ENCODE data around the gene GLIPR1L1. TPM values are rescaled to one million over a fixed set of nuclear protein-coding genes. Genes with fewer than 3 reads are reported as not detected.
A peak's percentile ranks its signal among the peaks of the same experiment; 100 is the strongest.

GLIPR1L1 gene
- total and polyA plus RNA-seq, 2 experiments from 2014 or later = 4.4 TPM; not detected in 1

- ATAC-seq = no peak
- Histone ChIP-seq H3K4me1 (ENCODE audit: insufficient read depth) (peaks cover 8% of the 10 kb centered on the region; the same call in 1 of the 2 replicates), H2AFZ (no peak overlapping the region), H3K9me2 (ENCODE audit: insufficient read depth) (no peaks in the 10 kb centered on the region), H3F3A (replicated peaks; ENCODE audit: low read depth) (no peaks in the 10 kb centered on the region), H3K27me3 (ENCODE audit: insufficient read depth) (no peaks in the 10 kb centered on the region), H3K4me3 (no peak overlapping the region), H3K36me3 (ENCODE audit: insufficient read depth) (no peaks in the 10 kb centered on the region), H3K4me2 (no peak overlapping the region), H4K20me1 (replicated peaks; ENCODE audit: insufficient read depth) (no peaks in the 10 kb centered on the region), H3K27ac (ENCODE audit: low read depth) (no peak overlapping the region), H3K79me2 (replicated peaks; ENCODE audit: insufficient read depth) (no peaks in the 10 kb centered on the region)
- H3K4me3 Mint-ChIP-seq = no peak overlapping the region
- TF ChIP-seq, protein P1, sequence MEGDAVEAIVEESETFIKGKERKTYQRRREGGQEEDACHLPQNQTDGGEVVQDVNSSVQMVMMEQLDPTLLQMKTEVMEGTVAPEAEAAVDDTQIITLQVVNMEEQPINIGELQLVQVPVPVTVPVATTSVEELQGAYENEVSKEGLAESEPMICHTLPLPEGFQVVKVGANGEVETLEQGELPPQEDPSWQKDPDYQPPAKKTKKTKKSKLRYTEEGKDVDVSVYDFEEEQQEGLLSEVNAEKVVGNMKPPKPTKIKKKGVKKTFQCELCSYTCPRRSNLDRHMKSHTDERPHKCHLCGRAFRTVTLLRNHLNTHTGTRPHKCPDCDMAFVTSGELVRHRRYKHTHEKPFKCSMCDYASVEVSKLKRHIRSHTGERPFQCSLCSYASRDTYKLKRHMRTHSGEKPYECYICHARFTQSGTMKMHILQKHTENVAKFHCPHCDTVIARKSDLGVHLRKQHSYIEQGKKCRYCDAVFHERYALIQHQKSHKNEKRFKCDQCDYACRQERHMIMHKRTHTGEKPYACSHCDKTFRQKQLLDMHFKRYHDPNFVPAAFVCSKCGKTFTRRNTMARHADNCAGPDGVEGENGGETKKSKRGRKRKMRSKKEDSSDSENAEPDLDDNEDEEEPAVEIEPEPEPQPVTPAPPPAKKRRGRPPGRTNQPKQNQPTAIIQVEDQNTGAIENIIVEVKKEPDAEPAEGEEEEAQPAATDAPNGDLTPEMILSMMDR (conservative IDR thresholded peaks at IDR 0.05; ENCODE audit: low read depth in 2 of 2) = peak in 1 of 2 experiments; percentile 54; a peak in 3 of 4 replicates
- TF ChIP-seq, protein P2, sequence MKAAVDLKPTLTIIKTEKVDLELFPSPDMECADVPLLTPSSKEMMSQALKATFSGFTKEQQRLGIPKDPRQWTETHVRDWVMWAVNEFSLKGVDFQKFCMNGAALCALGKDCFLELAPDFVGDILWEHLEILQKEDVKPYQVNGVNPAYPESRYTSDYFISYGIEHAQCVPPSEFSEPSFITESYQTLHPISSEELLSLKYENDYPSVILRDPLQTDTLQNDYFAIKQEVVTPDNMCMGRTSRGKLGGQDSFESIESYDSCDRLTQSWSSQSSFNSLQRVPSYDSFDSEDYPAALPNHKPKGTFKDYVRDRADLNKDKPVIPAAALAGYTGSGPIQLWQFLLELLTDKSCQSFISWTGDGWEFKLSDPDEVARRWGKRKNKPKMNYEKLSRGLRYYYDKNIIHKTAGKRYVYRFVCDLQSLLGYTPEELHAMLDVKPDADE (IDR thresholded peaks at IDR 0.05) = no peak
- peaks cover 12% of the 10 kb centered on the region for H3K4me1 Mint-ChIP-seq
- H3K9me3 Mint-ChIP-seq = no peaks in the 10 kb centered on the region
- H3K36me3 Mint-ChIP-seq (ENCODE audit: low read depth) = no peaks in the 10 kb centered on the region
- no peak overlapping the region for H3K27ac Mint-ChIP-seq
- no peaks in the 10 kb centered on the region for H3K27me3 Mint-ChIP-seq (ENCODE audit: insufficient read depth, low read depth, poor library complexity)
- no peak for DNase-seq (ENCODE audit: low spot score)
Observed at GRCh38 chr12:75289753-75290152, 44.7 kb upstream of the GLIPR1L1 start.

DNA sequence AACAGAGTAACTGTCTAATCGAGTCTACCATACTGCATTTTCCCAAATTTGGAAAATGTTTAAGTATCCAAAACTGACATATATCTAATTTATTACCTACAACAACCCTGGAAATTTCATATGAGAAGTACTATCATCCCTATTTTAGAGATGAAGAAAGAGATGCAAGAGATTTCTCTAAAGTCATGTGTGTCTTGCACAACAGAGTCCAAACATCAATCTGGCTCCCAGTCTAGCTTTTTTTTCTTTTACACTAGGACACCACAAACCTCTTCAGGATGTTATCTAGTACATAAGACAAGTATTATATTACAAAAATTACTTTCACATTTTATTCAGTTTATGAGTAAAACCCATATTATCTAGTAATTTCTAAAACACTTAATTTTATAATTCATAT, 43.5 kb upstream of the GLIPR1L1 start:
- ATAC-seq (no peak), DNase-seq (ENCODE audit: low spot score) (no peak)
- peaks cover 2% of the 10 kb centered on the region for H3K27me3 Mint-ChIP-seq (ENCODE audit: insufficient read depth, low read depth, poor library complexity)
- Histone ChIP-seq H3K4me1 (ENCODE audit: insufficient read depth) (peaks cover 19% of the 10 kb centered on the region), H3K27ac (ENCODE audit: low read depth) (no peak overlapping the region), H3K36me3 (ENCODE audit: insufficient read depth) (no peaks in the 10 kb centered on the region), H3K9me2 (ENCODE audit: insufficient read depth) (no peaks in the 10 kb centered on the region), H4K20me1 (replicated peaks; ENCODE audit: insufficient read depth) (no peaks in the 10 kb centered on the region), H3F3A (replicated peaks; ENCODE audit: low read depth) (no peaks in the 10 kb centered on the region), H3K4me3 (no peak overlapping the region), H3K4me2 (no peak overlapping the region), H3K27me3 (ENCODE audit: insufficient read depth) (no peaks in the 10 kb centered on the region), H3K79me2 (replicated peaks; ENCODE audit: insufficient read depth) (no peaks in the 10 kb centered on the region), H2AFZ (no peak overlapping the region)
- no peak overlapping the region for H3K27ac Mint-ChIP-seq
- no peak overlapping the region for H3K4me3 Mint-ChIP-seq
- no peak for TF ChIP-seq CREB1 (CRISPR knock-in tag; IDR thresholded peaks at IDR 0.05; ENCODE audit: low read depth)
- TF ChIP-seq, protein P1 (conservative IDR thresholded peaks at IDR 0.05; ENCODE audit: low read depth in 2 of 2) = no peak
- no peaks in the 10 kb centered on the region for H3K36me3 Mint-ChIP-seq (ENCODE audit: low read depth)
- H3K4me1 Mint-ChIP-seq = peaks cover 15% of the 10 kb centered on the region
- no peaks in the 10 kb centered on the region; the same call in 2 of the 3 replicates for H3K9me3 Mint-ChIP-seq

- peak overlapping the region; percentile 65 for H3K4me2 ChIP-seq
- H3K27ac ChIP-seq (ENCODE audit: low read depth) = 0 out of 2 replicates have a peak overlapping the region, but pooled peaks have one; percentile 35
- no peaks in the 10 kb centered on the region for H4K20me1 ChIP-seq (replicated peaks; ENCODE audit: insufficient read depth)
- Mint-ChIP-seq H3K27me3 (ENCODE audit: insufficient read depth, low read depth, poor library complexity) (peaks cover 2% of the 10 kb centered on the region), H3K27ac (no peak overlapping the region), H3K9me3 (no peaks in the 10 kb centered on the region; the same call in 2 of the 3 replicates), H3K36me3 (ENCODE audit: low read depth) (no peaks in the 10 kb centered on the region), H3K4me3 (peak overlapping the region; percentile 46; the same call in 1 of the 3 replicates), H3K4me1 (peaks cover 12% of the 10 kb centered on the region)
- TF ChIP-seq, protein P3, sequence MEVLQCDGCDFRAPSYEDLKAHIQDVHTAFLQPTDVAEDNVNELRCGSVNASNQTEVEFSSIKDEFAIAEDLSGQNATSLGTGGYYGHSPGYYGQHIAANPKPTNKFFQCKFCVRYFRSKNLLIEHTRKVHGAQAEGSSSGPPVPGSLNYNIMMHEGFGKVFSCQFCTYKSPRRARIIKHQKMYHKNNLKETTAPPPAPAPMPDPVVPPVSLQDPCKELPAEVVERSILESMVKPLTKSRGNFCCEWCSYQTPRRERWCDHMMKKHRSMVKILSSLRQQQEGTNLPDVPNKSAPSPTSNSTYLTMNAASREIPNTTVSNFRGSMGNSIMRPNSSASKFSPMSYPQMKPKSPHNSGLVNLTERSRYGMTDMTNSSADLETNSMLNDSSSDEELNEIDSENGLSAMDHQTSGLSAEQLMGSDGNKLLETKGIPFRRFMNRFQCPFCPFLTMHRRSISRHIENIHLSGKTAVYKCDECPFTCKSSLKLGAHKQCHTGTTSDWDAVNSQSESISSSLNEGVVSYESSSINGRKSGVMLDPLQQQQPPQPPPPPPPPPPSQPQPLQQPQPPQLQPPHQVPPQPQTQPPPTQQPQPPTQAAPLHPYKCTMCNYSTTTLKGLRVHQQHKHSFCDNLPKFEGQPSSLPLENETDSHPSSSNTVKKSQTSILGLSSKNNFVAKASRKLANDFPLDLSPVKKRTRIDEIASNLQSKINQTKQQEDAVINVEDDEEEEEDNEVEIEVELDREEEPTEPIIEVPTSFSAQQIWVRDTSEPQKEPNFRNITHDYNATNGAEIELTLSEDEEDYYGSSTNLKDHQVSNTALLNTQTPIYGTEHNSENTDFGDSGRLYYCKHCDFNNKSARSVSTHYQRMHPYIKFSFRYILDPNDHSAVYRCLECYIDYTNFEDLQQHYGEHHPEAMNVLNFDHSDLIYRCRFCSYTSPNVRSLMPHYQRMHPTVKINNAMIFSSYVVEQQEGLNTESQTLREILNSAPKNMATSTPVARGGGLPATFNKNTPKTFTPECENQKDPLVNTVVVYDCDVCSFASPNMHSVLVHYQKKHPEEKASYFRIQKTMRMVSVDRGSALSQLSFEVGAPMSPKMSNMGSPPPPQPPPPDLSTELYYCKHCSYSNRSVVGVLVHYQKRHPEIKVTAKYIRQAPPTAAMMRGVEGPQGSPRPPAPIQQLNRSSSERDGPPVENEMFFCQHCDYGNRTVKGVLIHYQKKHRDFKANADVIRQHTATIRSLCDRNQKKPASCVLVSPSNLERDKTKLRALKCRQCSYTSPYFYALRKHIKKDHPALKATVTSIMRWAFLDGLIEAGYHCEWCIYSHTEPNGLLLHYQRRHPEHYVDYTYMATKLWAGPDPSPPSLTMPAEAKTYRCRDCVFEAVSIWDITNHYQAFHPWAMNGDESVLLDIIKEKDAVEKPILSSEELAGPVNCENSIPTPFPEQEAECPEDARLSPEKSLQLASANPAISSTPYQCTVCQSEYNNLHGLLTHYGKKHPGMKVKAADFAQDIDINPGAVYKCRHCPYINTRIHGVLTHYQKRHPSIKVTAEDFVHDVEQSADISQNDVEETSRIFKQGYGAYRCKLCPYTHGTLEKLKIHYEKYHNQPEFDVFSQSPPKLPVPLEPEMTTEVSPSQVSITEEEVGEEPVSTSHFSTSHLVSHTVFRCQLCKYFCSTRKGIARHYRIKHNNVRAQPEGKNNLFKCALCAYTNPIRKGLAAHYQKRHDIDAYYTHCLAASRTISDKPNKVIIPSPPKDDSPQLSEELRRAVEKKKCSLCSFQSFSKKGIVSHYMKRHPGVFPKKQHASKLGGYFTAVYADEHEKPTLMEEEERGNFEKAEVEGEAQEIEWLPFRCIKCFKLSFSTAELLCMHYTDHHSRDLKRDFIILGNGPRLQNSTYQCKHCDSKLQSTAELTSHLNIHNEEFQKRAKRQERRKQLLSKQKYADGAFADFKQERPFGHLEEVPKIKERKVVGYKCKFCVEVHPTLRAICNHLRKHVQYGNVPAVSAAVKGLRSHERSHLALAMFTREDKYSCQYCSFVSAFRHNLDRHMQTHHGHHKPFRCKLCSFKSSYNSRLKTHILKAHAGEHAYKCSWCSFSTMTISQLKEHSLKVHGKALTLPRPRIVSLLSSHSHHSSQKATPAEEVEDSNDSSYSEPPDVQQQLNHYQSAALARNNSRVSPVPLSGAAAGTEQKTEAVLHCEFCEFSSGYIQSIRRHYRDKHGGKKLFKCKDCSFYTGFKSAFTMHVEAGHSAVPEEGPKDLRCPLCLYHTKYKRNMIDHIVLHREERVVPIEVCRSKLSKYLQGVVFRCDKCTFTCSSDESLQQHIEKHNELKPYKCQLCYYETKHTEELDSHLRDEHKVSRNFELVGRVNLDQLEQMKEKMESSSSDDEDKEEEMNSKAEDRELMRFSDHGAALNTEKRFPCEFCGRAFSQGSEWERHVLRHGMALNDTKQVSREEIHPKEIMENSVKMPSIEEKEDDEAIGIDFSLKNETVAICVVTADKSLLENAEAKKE (CRISPR knock-in tag; IDR thresholded peaks at IDR 0.05) = no peak
- H3F3A ChIP-seq (replicated peaks; ENCODE audit: low read depth) = no peaks in the 10 kb centered on the region
- H3K36me3 ChIP-seq (ENCODE audit: insufficient read depth) = no peaks in the 10 kb centered on the region
- no peaks in the 10 kb centered on the region for H3K9me2 ChIP-seq (ENCODE audit: insufficient read depth)
- DNase-seq (ENCODE audit: low spot score) (peak; percentile 9), ATAC-seq (peak; percentile 45)
- H3K4me1 ChIP-seq (ENCODE audit: insufficient read depth) = peaks cover 19% of the 10 kb centered on the region
- no peaks in the 10 kb centered on the region for H3K27me3 ChIP-seq (ENCODE audit: insufficient read depth)
- no peak overlapping the region for H2AFZ ChIP-seq
- H3K4me3 ChIP-seq = peak overlapping the region; percentile 40
- H3K79me2 ChIP-seq (replicated peaks; ENCODE audit: insufficient read depth) = no peaks in the 10 kb centered on the region
Observed at GRCh38 chr12:75294336-75294735, 40.1 kb upstream of the GLIPR1L1 start.
